Measurements from ENCODE around the gene IFNAR2.

DNA sequence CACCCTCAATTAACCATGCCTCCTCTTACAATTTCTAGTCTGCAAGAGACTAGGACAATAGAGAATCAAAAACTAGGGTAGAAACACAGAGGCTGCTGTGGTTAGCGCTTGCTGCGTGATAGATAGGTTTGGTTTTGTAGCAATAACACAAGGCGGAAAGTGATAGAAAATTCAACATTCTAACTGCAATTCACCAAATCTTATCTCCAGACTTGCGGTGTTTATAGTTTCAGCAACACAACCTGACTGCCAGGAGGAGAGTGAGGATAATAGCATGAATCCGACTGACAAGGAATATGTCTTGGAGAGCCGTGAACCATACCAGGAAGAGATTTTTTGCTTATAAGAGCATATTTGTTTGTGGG lies 30.7 kb upstream of the IFNAR2 start:
- TF ChIP-seq, protein P1, sequence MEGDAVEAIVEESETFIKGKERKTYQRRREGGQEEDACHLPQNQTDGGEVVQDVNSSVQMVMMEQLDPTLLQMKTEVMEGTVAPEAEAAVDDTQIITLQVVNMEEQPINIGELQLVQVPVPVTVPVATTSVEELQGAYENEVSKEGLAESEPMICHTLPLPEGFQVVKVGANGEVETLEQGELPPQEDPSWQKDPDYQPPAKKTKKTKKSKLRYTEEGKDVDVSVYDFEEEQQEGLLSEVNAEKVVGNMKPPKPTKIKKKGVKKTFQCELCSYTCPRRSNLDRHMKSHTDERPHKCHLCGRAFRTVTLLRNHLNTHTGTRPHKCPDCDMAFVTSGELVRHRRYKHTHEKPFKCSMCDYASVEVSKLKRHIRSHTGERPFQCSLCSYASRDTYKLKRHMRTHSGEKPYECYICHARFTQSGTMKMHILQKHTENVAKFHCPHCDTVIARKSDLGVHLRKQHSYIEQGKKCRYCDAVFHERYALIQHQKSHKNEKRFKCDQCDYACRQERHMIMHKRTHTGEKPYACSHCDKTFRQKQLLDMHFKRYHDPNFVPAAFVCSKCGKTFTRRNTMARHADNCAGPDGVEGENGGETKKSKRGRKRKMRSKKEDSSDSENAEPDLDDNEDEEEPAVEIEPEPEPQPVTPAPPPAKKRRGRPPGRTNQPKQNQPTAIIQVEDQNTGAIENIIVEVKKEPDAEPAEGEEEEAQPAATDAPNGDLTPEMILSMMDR (IDR thresholded peaks at IDR 0.05; ENCODE audit: poor library complexity): no peak
- no peak for TF ChIP-seq EZH2 (IDR thresholded peaks at IDR 0.05; ENCODE audit: borderline replicate concordance)

Data from hepatocyte (in vitro differentiated cells).